Glutamatergic neuron (in vitro differentiated cells): ENCODE measurements around the gene CCDC127. TPM values are rescaled to one million over a fixed set of nuclear protein-coding genes. Genes with fewer than 3 reads are reported as not detected.

Experiments used
- DNase-seq: peaks from one replicate; pipeline ENCODE4 v3.0.0; 2022
- H3K27ac Mint-ChIP-seq: one replicate; pipeline ENCODE4 v1.8.0; 2020; ENCODE audit warnings: mild to moderate bottlenecking, mixed read lengths, inconsistent platforms; ENCODE audit not compliant: unreplicated experiment
- H3K27me3 Mint-ChIP-seq: one replicate; pipeline ENCODE4 v1.8.0; 2020; ENCODE audit warnings: mild to moderate bottlenecking, moderate library complexity, mixed read lengths, inconsistent platforms; ENCODE audit not compliant: unreplicated experiment
- H3K36me3 Mint-ChIP-seq: one replicate; pipeline ENCODE4 v1.8.0; 2020; ENCODE audit warnings: mild to moderate bottlenecking, mixed read lengths, inconsistent platforms; ENCODE audit not compliant: unreplicated experiment
- H3K4me1 Mint-ChIP-seq: one replicate; pipeline ENCODE4 v1.8.0; 2020; ENCODE audit warnings: mild to moderate bottlenecking, low read depth, mixed read lengths, inconsistent platforms; ENCODE audit not compliant: unreplicated experiment
- H3K4me3 Mint-ChIP-seq: one replicate; pipeline ENCODE4 v1.8.0; 2020; ENCODE audit warnings: mild to moderate bottlenecking, mixed read lengths, inconsistent platforms; ENCODE audit not compliant: unreplicated experiment
- H3K9me3 Mint-ChIP-seq: one replicate; pipeline ENCODE4 v1.8.0; 2020; ENCODE audit warnings: mild to moderate bottlenecking, moderate library complexity, mixed read lengths, inconsistent platforms; ENCODE audit not compliant: unreplicated experiment
- CTCF ChIP-seq: fragments of 200-600 bp; sonication (generic); IDR thresholded peaks from one replicate; pipeline ENCODE4 v1.5.0; 2021; ENCODE audit not compliant: partially characterized antibody, unreplicated experiment
- total RNA-seq: library from RNA; stranded (reverse); fragmentation: NEBNext Ultra II Directional; extraction: Animal tissue kit (Norgen Biotek cat#: 25700); gene quantifications from one replicate; pipeline ENCODE4 v1.2.1, GENCODE V29; 2021; ENCODE audit not compliant: unreplicated experiment

Gene CCDC127
- total RNA-seq, 1 donor from 2014 or later, result 11.9 TPM

- H3K4me1 Mint-ChIP-seq, result peaks cover 22% of the 10 kb centered on the region
- peaks cover 5% of the 10 kb centered on the region for H3K9me3 Mint-ChIP-seq
- H3K4me3 Mint-ChIP-seq, result no peak overlapping the region
- DNase-seq, result no peak
- no peak for TF ChIP-seq CTCF
- H3K36me3 Mint-ChIP-seq, result no peaks in the 10 kb centered on the region
- H3K27me3 Mint-ChIP-seq, result peaks cover 6% of the 10 kb centered on the region
- H3K27ac Mint-ChIP-seq, result peak overlapping the region; percentile 55
These were observed 30.1 kb downstream of the CCDC127 start for GRCh38 chr5:187617-188451.

- TF ChIP-seq CTCF, result no peak
- H3K9me3 Mint-ChIP-seq, result peaks cover 5% of the 10 kb centered on the region
- H3K4me3 Mint-ChIP-seq, result no peak overlapping the region
- no peak overlapping the region for H3K27ac Mint-ChIP-seq
- H3K36me3 Mint-ChIP-seq, result no peaks in the 10 kb centered on the region
- H3K4me1 Mint-ChIP-seq, result peaks cover 22% of the 10 kb centered on the region
- DNase-seq, result no peak
- H3K27me3 Mint-ChIP-seq, result peaks cover 6% of the 10 kb centered on the region
These were observed 30.9 kb downstream of the CCDC127 start for GRCh38 chr5:187042-187431.

GRCh38 chr5:186091-187041 lies 31.6 kb downstream of the CCDC127 start:
- Mint-ChIP-seq H3K4me1 (peaks cover 22% of the 10 kb centered on the region), H3K9me3 (peaks cover 5% of the 10 kb centered on the region), H3K27ac (no peak overlapping the region), H3K36me3 (no peaks in the 10 kb centered on the region), H3K4me3 (no peak overlapping the region), H3K27me3 (peaks cover 6% of the 10 kb centered on the region)
- TF ChIP-seq CTCF, result no peak
- no peak for DNase-seq

GRCh38 chr5:185095-186070 lies 32.6 kb downstream of the CCDC127 start:
- peaks cover 5% of the 10 kb centered on the region for H3K9me3 Mint-ChIP-seq
- no peaks in the 10 kb centered on the region for H3K36me3 Mint-ChIP-seq
- H3K27me3 Mint-ChIP-seq, result peaks cover 6% of the 10 kb centered on the region
- peak overlapping the region; percentile 9 for H3K27ac Mint-ChIP-seq
- DNase-seq, result no peak
- peaks cover 20% of the 10 kb centered on the region for H3K4me1 Mint-ChIP-seq
- H3K4me3 Mint-ChIP-seq, result peak overlapping the region; percentile 20
- no peak for TF ChIP-seq CTCF
